ENCODE measurements around the gene TBC1D24.

DNA sequence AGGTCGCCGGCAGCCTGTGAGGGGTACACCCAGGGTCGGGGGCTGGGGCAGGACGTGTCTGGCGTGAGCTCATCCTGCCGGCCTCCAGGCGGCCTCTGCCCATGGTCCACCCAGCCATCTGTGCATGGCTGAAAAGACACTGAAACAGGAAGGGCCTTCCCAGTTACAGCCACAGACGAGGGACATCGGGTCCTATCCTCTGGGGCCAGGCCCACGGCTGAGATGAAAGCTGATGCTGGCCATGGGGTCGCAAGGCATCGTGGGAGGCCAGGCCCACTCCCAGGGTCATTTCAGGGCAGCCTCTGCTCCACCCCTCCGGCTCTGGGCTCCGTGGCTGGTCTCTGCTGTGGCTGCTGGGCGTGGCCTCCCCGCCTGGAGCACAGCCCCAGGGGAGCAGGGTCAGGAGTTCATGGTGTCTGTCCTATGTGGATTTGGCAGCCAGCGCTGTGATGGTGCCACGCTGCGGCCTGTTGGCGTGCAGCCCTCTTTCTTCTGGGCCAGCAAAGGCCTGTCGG is 22.2 kb downstream of the TBC1D24 start:
- TF ChIP-seq, protein P1, sequence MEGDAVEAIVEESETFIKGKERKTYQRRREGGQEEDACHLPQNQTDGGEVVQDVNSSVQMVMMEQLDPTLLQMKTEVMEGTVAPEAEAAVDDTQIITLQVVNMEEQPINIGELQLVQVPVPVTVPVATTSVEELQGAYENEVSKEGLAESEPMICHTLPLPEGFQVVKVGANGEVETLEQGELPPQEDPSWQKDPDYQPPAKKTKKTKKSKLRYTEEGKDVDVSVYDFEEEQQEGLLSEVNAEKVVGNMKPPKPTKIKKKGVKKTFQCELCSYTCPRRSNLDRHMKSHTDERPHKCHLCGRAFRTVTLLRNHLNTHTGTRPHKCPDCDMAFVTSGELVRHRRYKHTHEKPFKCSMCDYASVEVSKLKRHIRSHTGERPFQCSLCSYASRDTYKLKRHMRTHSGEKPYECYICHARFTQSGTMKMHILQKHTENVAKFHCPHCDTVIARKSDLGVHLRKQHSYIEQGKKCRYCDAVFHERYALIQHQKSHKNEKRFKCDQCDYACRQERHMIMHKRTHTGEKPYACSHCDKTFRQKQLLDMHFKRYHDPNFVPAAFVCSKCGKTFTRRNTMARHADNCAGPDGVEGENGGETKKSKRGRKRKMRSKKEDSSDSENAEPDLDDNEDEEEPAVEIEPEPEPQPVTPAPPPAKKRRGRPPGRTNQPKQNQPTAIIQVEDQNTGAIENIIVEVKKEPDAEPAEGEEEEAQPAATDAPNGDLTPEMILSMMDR (IDR thresholded peaks at IDR 0.05), result no peak
- TF ChIP-seq EZH2 (IDR thresholded peaks at IDR 0.05; ENCODE audit: borderline replicate concordance, insufficient read depth, low read depth, low read length, poor library complexity, severe bottlenecking), result no peak

All from B cell (primary cell).